ENCODE measurements around the gene LCAT.

- TF ChIP-seq CTCF (IDR thresholded peaks at IDR 0.05; ENCODE audit: insufficient read depth, low read length) (no peak), REST (IDR thresholded peaks at IDR 0.05; ENCODE audit: insufficient replicate concordance, low read depth) (no peak), GABPA (IDR thresholded peaks at IDR 0.05; ENCODE audit: low read depth) (no peak), POLR2AphosphoS5 (IDR thresholded peaks at IDR 0.05; ENCODE audit: low read depth) (no peak)
These were observed 1.2 kb downstream of the LCAT start for GRCh38 chr16:67942510-67943255.
